Fibroblast of villous mesenchyme (primary cell): ENCODE measurements around the gene LAMA4. TPM values are rescaled to one million over a fixed set of nuclear protein-coding genes. Genes with fewer than 3 reads are reported as not detected.
A peak's percentile ranks its signal among the peaks of the same experiment; 100 is the strongest.

Experiments used
- DNase-seq: peaks from one replicate; pipeline ENCODE4 v3.0.0-alpha.2; 2010; ENCODE audit warnings: low read depth
- H3K4me3 ChIP-seq: 2 replicates; pipeline ENCODE4 v1.5.1; 2011; ENCODE audit warnings: low read depth, mild to moderate bottlenecking, low read length
- total RNA-seq: library from RNA; depleted of rRNA; stranded (reverse); fragments of >200 nt; gene quantifications from 2 replicates; pipeline ENCODE4 v1.2.3, GENCODE V29; 2012
- TF ChIP-seq, protein P1 (sequence below): IDR thresholded peaks from 2 replicates; pipeline ENCODE4 v1.5.1; 2012; ENCODE audit warnings: low read depth, mild to moderate bottlenecking, low read length; ENCODE audit not compliant: insufficient read depth

Gene LAMA4
- total RNA-seq, 1 donor: 481 TPM

DNA sequence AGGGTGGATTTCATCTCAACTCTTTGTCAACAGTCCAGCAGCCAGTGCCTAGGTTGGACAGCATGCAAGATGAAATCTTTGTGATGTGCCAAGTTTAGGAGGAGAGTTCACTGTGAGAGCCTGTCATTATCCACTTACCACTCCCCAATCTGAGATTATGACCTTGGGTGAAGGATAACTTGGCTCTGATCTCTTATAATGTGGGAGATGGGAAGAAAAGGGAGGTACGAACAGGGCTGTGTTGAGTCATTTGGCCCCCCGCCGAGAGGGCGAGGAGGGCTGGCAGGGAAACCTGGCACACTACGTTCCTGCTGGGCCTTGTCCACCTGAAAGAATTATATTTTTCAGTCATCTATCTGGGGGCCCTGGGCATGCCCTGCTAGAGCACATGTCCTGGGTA is 35.8 kb downstream of the LAMA4 start:
- DNase-seq: no peak
- TF ChIP-seq, protein P1, sequence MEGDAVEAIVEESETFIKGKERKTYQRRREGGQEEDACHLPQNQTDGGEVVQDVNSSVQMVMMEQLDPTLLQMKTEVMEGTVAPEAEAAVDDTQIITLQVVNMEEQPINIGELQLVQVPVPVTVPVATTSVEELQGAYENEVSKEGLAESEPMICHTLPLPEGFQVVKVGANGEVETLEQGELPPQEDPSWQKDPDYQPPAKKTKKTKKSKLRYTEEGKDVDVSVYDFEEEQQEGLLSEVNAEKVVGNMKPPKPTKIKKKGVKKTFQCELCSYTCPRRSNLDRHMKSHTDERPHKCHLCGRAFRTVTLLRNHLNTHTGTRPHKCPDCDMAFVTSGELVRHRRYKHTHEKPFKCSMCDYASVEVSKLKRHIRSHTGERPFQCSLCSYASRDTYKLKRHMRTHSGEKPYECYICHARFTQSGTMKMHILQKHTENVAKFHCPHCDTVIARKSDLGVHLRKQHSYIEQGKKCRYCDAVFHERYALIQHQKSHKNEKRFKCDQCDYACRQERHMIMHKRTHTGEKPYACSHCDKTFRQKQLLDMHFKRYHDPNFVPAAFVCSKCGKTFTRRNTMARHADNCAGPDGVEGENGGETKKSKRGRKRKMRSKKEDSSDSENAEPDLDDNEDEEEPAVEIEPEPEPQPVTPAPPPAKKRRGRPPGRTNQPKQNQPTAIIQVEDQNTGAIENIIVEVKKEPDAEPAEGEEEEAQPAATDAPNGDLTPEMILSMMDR: no peak
- no peak overlapping the region for H3K4me3 ChIP-seq

DNA sequence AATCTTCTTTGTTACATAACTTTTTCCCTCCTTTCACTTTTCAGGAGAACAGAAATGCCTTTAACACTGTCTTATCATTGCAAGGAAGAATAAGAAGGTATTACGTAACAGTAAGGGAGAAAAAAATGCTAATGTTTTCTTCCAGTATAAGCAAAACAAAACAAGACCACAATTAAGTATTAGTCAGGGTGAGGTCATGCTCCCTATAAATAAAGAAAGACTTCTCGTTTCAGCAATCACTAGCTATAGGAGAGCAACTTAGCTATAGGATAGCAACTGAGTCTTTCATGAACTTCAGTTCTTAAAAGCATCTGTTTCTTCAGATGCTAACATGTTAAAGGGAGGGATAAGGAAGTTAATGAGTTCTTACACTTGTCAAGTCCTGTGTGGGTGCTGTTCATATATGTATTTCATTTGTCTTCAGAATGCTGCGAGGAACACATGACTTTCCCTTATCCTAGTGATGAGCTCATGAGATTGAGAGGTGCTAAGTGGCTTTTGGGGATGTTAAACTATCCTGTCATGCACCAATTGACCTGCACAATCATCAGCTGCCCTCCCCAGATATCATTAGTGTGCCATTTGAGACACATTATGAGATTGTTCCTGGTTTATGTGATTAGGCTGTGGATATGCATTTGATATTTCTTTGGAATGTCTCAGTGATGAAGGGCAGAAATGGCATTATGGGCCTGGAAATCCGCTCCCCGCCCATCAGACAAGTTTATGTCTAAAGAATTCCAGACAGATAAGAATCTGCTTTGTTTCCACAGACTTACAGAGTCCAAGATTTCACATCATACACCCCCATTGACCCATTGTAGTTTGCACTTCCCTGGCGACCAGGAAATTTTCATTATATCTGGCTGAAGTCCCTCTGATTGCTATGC is 37.5 kb downstream of the LAMA4 start:
- peak; percentile 92 for DNase-seq
- TF ChIP-seq, protein P1: no peak
- no peak overlapping the region for H3K4me3 ChIP-seq

DNA sequence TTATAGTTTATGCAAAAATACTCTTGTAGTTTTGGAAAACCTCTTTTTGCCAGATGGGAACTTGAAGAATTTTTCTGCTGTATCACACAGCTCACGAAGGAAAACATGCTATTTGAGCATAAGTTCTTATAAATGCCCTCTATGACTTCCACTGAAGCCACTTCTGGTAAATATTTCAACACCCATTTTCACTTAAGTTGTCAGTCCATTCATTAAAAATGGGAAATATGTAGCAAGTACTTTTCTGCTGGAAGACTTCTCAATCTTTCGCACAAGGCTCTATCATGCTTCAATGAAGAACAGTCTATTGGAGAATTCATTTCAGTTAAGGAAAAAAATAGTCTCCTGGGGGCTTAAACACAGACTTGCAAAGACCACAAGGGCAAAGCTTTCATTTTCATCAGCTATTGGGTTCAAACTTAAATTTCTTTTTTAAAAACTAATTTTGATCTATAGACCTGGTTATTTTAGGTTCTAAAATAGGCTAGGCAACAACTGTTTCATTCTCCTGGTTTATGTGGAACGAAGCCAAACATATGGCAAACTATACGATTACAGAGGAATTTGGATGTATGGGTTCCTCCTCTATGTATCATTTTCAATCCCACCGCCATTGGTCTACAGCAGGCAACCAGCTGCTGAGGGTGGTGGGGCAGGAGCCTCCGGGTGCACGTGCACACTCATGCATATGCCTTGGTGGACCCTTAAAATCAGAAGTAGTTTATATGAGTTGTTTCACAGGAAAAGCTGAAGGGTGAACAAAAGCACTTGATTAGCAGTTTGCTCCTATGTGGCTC is 38.7 kb downstream of the LAMA4 start:
- DNase-seq: no peak
- TF ChIP-seq, protein P1: no peak
- H3K4me3 ChIP-seq: no peak overlapping the region

DNA sequence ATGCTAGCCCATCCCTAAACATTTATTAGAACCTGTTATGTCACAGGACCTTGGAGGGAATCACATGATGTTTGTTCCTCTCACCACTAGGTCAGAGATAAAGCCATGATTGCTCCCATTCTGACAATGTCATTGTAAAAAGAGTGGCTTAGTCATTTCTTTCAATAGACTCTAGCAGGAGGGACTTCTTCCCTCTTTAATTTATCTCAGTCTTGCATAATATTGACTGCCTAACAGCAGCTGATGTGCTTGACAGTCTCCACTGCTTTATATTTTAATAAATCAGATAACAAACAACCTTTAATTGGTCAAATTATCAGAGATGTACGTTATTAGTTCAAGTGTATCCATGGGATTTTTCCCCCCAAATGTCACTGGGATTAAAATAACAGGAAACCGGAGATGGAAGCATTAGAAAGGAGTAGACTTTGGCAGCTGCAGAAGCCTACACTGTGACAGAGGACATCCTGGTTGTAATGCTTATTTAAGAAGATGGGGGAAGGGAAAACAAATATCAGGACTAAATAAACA is 39.6 kb downstream of the LAMA4 start:
- no peak overlapping the region for H3K4me3 ChIP-seq
- TF ChIP-seq, protein P1: no peak
- DNase-seq: no peak

DNA sequence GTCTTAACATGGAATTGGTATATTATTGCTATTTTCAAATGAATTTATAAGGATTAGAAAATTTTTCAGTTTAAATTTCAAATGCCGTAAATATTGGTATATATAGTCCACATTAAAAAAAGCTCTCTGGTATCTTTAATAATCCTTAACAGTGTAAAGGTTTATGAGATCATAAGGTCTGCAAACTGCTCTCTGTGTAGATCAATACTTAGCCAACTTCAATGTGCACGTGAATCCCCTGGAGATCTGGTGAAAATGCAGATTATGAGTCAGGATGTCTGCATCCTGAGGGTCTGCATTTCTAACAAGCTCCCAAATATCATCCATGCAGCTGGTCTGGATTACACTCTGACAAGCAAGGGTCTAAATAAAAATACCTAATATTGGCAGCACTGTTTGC is 43.5 kb downstream of the LAMA4 start:
- no peak overlapping the region for H3K4me3 ChIP-seq
- TF ChIP-seq, protein P1: no peak
- no peak for DNase-seq

DNA sequence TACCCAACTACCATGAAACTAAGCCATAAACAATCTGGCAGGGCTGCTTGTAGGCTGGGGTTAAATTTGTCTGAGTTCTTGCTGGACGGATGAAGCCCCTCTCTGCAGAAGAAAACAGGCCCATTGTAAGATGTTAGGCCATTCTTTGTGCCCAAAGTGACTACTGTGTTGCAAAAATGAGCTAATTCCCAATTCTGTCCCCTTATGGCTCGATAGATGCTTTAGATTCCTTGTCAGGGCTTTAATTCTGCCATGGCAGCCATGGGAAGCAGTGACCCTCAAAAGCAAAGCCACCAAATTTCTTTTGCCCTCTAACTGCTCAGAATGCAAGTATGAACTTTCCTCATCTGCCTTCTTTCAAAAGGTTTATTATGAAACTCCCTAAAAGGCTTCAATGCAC is 45.2 kb downstream of the LAMA4 start:
- TF ChIP-seq, protein P1: no peak
- no peak overlapping the region for H3K4me3 ChIP-seq
- DNase-seq: no peak
